SK-N-SH (cell line): ENCODE data around the gene NPAS3. TPM values are rescaled to one million over a fixed set of nuclear protein-coding genes. Genes with fewer than 3 reads are reported as not detected.

Source experiments
- CTCF ChIA-PET: fragments of 300-600, 350-600 bp; formaldehyde crosslinking; extraction: SDS; loops from one replicate; lab custom pipeline; 2021; lab: Yijun Ruan, JAX
- POLR2A ChIA-PET: fragments of 350-600 bp; sonication (Branson Sonifier 250); formaldehyde crosslinking; extraction: SDS; loops from one replicate; lab custom pipeline; 2020; ENCODE audit warnings: antibody characterized with exemption, inconsistent platforms; lab: Yijun Ruan, JAX
- DNase-seq: peaks from one replicate; pipeline ENCODE4 v3.0.0; 2012
- H2AFZ ChIP-seq: fragments of 200-600 bp; sonication (generic); 2 replicates; pipeline ENCODE4 v1.8.1; 2016; ENCODE audit warnings: antibody characterized with exemption, mild to moderate bottlenecking, low read depth
- H3F3A ChIP-seq: fragments of 200-600 bp; sonication (generic); replicated peaks from 2 replicates; pipeline ENCODE3; 2016; ENCODE audit warnings: antibody characterized with exemption, mild to moderate bottlenecking; ENCODE audit not compliant: insufficient read depth
- H3K27ac ChIP-seq, 2 experiments: fragments of 200-500 bp in 1 of 2; fragments of 200-600 bp in 1 of 2; sonication (Bioruptor generic) in 1 of 2; sonication (generic), shearing (Covaris generic) in 1 of 2; 2 replicates each; pipeline versions ENCODE4 v1.5.1 to v1.6.1; 2014 to 2016; ENCODE audit warnings: low read depth in 2 of 2, inconsistent platforms in 1 of 2, low read length in 1 of 2, mild to moderate bottlenecking in 1 of 2, mixed read lengths in 1 of 2
- H3K27me3 ChIP-seq: fragments of 200-600 bp; sonication (generic), shearing (Covaris generic); 2 replicates; pipeline ENCODE4 v1.6.1; 2016; ENCODE audit warnings: mixed run types; ENCODE audit not compliant: insufficient read depth
- H3K36me3 ChIP-seq, 2 experiments: fragments of 200-500 bp in 1 of 2; fragments of 200-600 bp in 1 of 2; sonication (Bioruptor generic) in 1 of 2; sonication (generic) in 1 of 2; replicated peaks in 1 of 2; 2 replicates each; pipeline versions ENCODE3 to v1.5.1; 2014 to 2016; ENCODE audit warnings: low read length in 1 of 2, mild to moderate bottlenecking in 1 of 2; ENCODE audit not compliant: insufficient read depth in 2 of 2, control insufficient read depth in 1 of 2
- H3K4me1 ChIP-seq, 2 experiments: fragments of 200-500 bp in 1 of 2; fragments of 200-600 bp in 1 of 2; sonication (Bioruptor generic) in 1 of 2; sonication (generic), shearing (Covaris generic) in 1 of 2; 2 replicates each; pipeline versions ENCODE4 v1.5.1 to v1.6.1; 2014 to 2016; ENCODE audit warnings: low read depth in 1 of 2, low read length in 1 of 2, mixed run types in 1 of 2; ENCODE audit not compliant: insufficient read depth in 2 of 2, control insufficient read depth in 1 of 2
- H3K4me2 ChIP-seq: fragments of 200-600 bp; sonication (generic), shearing (Covaris generic); 2 replicates; pipeline ENCODE4 v1.6.1; 2017; ENCODE audit warnings: mixed run types
- H3K4me3 ChIP-seq, 2 experiments: fragments of 200-500 bp in 1 of 2; fragments of 200-600 bp in 1 of 2; sonication (Bioruptor generic) in 1 of 2; sonication (generic), shearing (Covaris generic) in 1 of 2; 2 replicates each; pipeline versions ENCODE4 v1.5.1 to v1.8.1; 2014 to 2016; ENCODE audit warnings: low read depth in 2 of 2, inconsistent platforms in 1 of 2, low read length in 1 of 2, mild to moderate bottlenecking in 1 of 2, mixed read lengths in 1 of 2, moderate library complexity in 1 of 2
- H3K79me2 ChIP-seq: fragments of 200-600 bp; sonication (generic); 2 replicates; pipeline ENCODE4 v1.8.1; 2017; ENCODE audit warnings: mild to moderate bottlenecking; ENCODE audit not compliant: insufficient read depth
- H3K9ac ChIP-seq: fragments of 200-600 bp; sonication (generic); 2 replicates; pipeline ENCODE4 v1.6.1; 2017; ENCODE audit warnings: mixed run types
- H3K9me2 ChIP-seq: fragments of 200-600 bp; sonication (generic); 2 replicates; pipeline ENCODE4 v1.6.1; 2017; ENCODE audit warnings: mixed run types
- H3K9me3 ChIP-seq: fragments of 200-600 bp; sonication (generic); 2 replicates; pipeline ENCODE4 v1.6.1; 2017; ENCODE audit warnings: mixed run types, mild to moderate bottlenecking, moderate library complexity
- H4K20me1 ChIP-seq: fragments of 200-600 bp; sonication (generic); 2 replicates; pipeline ENCODE4 v1.6.1; 2017; ENCODE audit warnings: mild to moderate bottlenecking, mixed run types; ENCODE audit not compliant: insufficient read depth
- CHD2 ChIP-seq: fragments of 150-350 bp; IDR thresholded peaks from 2 replicates; pipeline ENCODE4 v1.6.1; 2018; ENCODE audit warnings: low read length; ENCODE audit not compliant: partially characterized antibody
- CTCF ChIP-seq: fragments of 200-600 bp; sonication (generic); IDR thresholded peaks from 2 replicates; pipeline ENCODE4 v1.6.1; 2017; ENCODE audit warnings: antibody characterized with exemption, mild to moderate bottlenecking, moderate library complexity
- ELF1 ChIP-seq: IDR thresholded peaks from 2 replicates; pipeline ENCODE4 v1.4.0; 2012
- EP300 ChIP-seq, 2 experiments: IDR thresholded peaks; 2 replicates each; pipeline versions ENCODE4 v1.4.0 to v1.6.1; 2012; ENCODE audit warnings: borderline replicate concordance in 1 of 2, low read depth in 1 of 2, low read length in 1 of 2
- FOXM1 ChIP-seq: IDR thresholded peaks from 2 replicates; pipeline ENCODE4 v1.4.0; 2012; ENCODE audit warnings: low read depth, mild to moderate bottlenecking
- GABPA ChIP-seq: IDR thresholded peaks from 2 replicates; pipeline ENCODE4 v1.4.0; 2012; ENCODE audit warnings: low read depth, mild to moderate bottlenecking
- GATA2 ChIP-seq: sonication (generic); formaldehyde crosslinking; IDR thresholded peaks from 2 replicates; pipeline ENCODE4 v1.5.0; 2020; ENCODE audit warnings: mild to moderate bottlenecking, missing genetic modification reagents
- IRF3 ChIP-seq: fragments of 150-350 bp; IDR thresholded peaks from 2 replicates; pipeline ENCODE4 v1.6.1; 2016; ENCODE audit warnings: mild to moderate bottlenecking, low read depth, low read length
- JUND ChIP-seq: IDR thresholded peaks from 2 replicates; pipeline ENCODE4 v1.4.0; 2012
- MEF2A ChIP-seq: IDR thresholded peaks from 2 replicates; pipeline ENCODE4 v1.4.0; 2012; ENCODE audit warnings: low read depth, borderline replicate concordance
- MXI1 ChIP-seq: IDR thresholded peaks from 2 replicates; pipeline ENCODE4 v1.6.1; 2012; ENCODE audit warnings: mild to moderate bottlenecking, low read depth, low read length, improper control_type of control experiment
- RAD21 ChIP-seq: IDR thresholded peaks from 2 replicates; pipeline ENCODE4 v1.6.1; 2012; ENCODE audit warnings: mild to moderate bottlenecking, low read length
- SIN3A ChIP-seq: IDR thresholded peaks from 2 replicates; pipeline ENCODE4 v1.6.1; 2012; ENCODE audit warnings: low read depth, mild to moderate bottlenecking, low read length, moderate library complexity, borderline replicate concordance
- TAF1 ChIP-seq: IDR thresholded peaks from 2 replicates; pipeline ENCODE4 v1.6.1; 2012; ENCODE audit warnings: low read depth, mild to moderate bottlenecking, low read length, moderate library complexity, borderline replicate concordance
- TCF12 ChIP-seq: IDR thresholded peaks from 2 replicates; pipeline ENCODE4 v1.4.0; 2012
- TEAD4 ChIP-seq: IDR thresholded peaks from 2 replicates; pipeline ENCODE4 v1.4.0; 2012; ENCODE audit warnings: mild to moderate bottlenecking, borderline replicate concordance; ENCODE audit not compliant: insufficient read depth
- YY1 ChIP-seq: IDR thresholded peaks from 2 replicates; pipeline ENCODE4 v1.4.0; 2012; ENCODE audit warnings: low read depth, mild to moderate bottlenecking
- whole genome bisulfite sequencing: methylation state at CpG from one replicate; pipeline ENCODE4 v1.1.6; 2017; ENCODE audit warnings: low lambda C conversion rate; 5-methylcytosine and 5-hydroxymethylcytosine counted together
- polyA plus RNA-seq, 3 experiments: library from polyadenylated mRNA; depleted of rRNA; stranded (reverse); fragments of >200 nt; gene quantifications; 2 replicates each; pipeline ENCODE4 v1.2.3, GENCODE V29; 2012
- TF ChIP-seq, protein P1 (sequence below): IDR thresholded peaks from 2 replicates; pipeline ENCODE4 v1.4.0; 2012; ENCODE audit warnings: low read depth
- TF ChIP-seq, protein P2 (sequence below): IDR thresholded peaks from 2 replicates; pipeline ENCODE4 v1.4.0; 2012; ENCODE audit warnings: low read depth, borderline replicate concordance
- TF ChIP-seq, protein P3 (sequence below): fragments of 150-350 bp; IDR thresholded peaks from 2 replicates; pipeline ENCODE4 v1.6.1; 2017; ENCODE audit warnings: antibody characterized with exemption, low read length, low read depth, borderline replicate concordance

Gene NPAS3
- polyA plus RNA-seq, 1 of the 3 experiments (the other 2 are of a cell fraction), result 4.3 TPM

GRCh38 chr14:33350366-33350990 is 411.8 kb downstream of the NPAS3 start:
- Histone ChIP-seq H3K79me2 (no peaks in the 10 kb centered on the region), H3F3A (no peaks in the 10 kb centered on the region), H3K9me3 (no peaks in the 10 kb centered on the region), H3K9me2 (no peaks in the 10 kb centered on the region), H3K36me3 (no peaks in the 10 kb centered on the region), H3K4me3 (no peak overlapping the region), H3K4me2 (no peak overlapping the region), H3K27me3 (no peaks in the 10 kb centered on the region), H2AFZ (no peak overlapping the region), H3K9ac (no peak overlapping the region), H3K4me1 (no peaks in the 10 kb centered on the region; a peak in 1 of 4 replicates), H4K20me1 (no peaks in the 10 kb centered on the region), H3K27ac (no peak overlapping the region)
- TF ChIP-seq TAF1 (no peak), YY1 (no peak), MEF2A (no peak)
- no peak for DNase-seq
- WGBS, result 82% methylated on average over 10 of the region's 10 CpGs
- POLR2A ChIA-PET, result no interaction called here
- CTCF ChIA-PET, result interaction anchor here (0.8 kb wide), 1 partner anchor 442 kb away, joined by 3 read pairs; no protein-coding TSS in a partner anchor

GRCh38 chr14:33352821-33353220 is 414.1 kb downstream of the NPAS3 start:
- Histone ChIP-seq H4K20me1 (no peaks in the 10 kb centered on the region), H3K4me2 (no peak overlapping the region), H3K79me2 (no peaks in the 10 kb centered on the region), H3K36me3 (no peaks in the 10 kb centered on the region), H3K9ac (no peak overlapping the region), H2AFZ (no peak overlapping the region), H3K4me1 (no peaks in the 10 kb centered on the region; a peak in 1 of 4 replicates), H3F3A (no peaks in the 10 kb centered on the region), H3K27me3 (no peaks in the 10 kb centered on the region), H3K9me2 (no peaks in the 10 kb centered on the region), H3K27ac (no peak overlapping the region), H3K9me3 (no peaks in the 10 kb centered on the region), H3K4me3 (no peak overlapping the region)
- no peak for TF ChIP-seq EP300 (IDR thresholded peaks at IDR 0.05; ENCODE audit: borderline replicate concordance in 1 of 2, low read depth in 1 of 2, low read length in 1 of 2)
- no peak for TF ChIP-seq FOXM1
- TF ChIP-seq, protein P1, sequence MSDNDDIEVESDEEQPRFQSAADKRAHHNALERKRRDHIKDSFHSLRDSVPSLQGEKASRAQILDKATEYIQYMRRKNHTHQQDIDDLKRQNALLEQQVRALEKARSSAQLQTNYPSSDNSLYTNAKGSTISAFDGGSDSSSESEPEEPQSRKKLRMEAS, result no peak
- TF ChIP-seq CTCF, result no peak
- no peak for TF ChIP-seq CHD2
- no peak for TF ChIP-seq YY1
- no peak for TF ChIP-seq SIN3A
- TF ChIP-seq RAD21, result no peak
- no peak for TF ChIP-seq ELF1
- no peak for TF ChIP-seq TCF12
- no peak for TF ChIP-seq MXI1
- TF ChIP-seq GABPA, result no peak
- TF ChIP-seq, protein P2, sequence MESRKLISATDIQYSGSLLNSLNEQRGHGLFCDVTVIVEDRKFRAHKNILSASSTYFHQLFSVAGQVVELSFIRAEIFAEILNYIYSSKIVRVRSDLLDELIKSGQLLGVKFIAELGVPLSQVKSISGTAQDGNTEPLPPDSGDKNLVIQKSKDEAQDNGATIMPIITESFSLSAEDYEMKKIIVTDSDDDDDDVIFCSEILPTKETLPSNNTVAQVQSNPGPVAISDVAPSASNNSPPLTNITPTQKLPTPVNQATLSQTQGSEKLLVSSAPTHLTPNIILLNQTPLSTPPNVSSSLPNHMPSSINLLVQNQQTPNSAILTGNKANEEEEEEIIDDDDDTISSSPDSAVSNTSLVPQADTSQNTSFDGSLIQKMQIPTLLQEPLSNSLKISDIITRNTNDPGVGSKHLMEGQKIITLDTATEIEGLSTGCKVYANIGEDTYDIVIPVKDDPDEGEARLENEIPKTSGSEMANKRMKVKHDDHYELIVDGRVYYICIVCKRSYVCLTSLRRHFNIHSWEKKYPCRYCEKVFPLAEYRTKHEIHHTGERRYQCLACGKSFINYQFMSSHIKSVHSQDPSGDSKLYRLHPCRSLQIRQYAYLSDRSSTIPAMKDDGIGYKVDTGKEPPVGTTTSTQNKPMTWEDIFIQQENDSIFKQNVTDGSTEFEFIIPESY, result no peak
- no peak for TF ChIP-seq MEF2A
- no peak for TF ChIP-seq TEAD4
- TF ChIP-seq TAF1, result no peak
- TF ChIP-seq JUND, result no peak
- TF ChIP-seq GATA2, result no peak
- TF ChIP-seq, protein P3, sequence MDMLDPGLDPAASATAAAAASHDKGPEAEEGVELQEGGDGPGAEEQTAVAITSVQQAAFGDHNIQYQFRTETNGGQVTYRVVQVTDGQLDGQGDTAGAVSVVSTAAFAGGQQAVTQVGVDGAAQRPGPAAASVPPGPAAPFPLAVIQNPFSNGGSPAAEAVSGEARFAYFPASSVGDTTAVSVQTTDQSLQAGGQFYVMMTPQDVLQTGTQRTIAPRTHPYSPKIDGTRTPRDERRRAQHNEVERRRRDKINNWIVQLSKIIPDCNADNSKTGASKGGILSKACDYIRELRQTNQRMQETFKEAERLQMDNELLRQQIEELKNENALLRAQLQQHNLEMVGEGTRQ, result no peak
- TF ChIP-seq IRF3, result no peak
- POLR2A ChIA-PET, result no interaction called here
- CTCF ChIA-PET, result no interaction called here
- no peak for DNase-seq
